Activated CD4-positive, alpha-beta T cell treated with anti-CD3 and anti-CD28 coated beads, Interleukin-2, Interleukin-6, amounts not matched to agents 100 ng/mL and 50 ng/mL, durations not matched to agents 16 hours and 8 hours (primary cell): Measurements from ENCODE around the gene SLC6A6.
"Not testable (repeated sequence)": the region's sequence is repeated elsewhere in the genome, so short reads cannot be mapped to it uniquely, and the experiment has no call there.

Experiments used
- DNase-seq: peaks from one replicate; pipeline ENCODE4 v3.0.0-alpha.2; 2020

SLC6A6 gene

GRCh38 chr3:14403619-14404155 is 1.3 kb downstream of the SLC6A6 start:
- DNase-seq = no peak

GRCh38 chr3:14404186-14404585 is 1.8 kb downstream of the SLC6A6 start:
- no peak for DNase-seq

GRCh38 chr3:14404631-14405359 is 2.4 kb downstream of the SLC6A6 start:
- DNase-seq = no peak

GRCh38 chr3:14405360-14406238 is 3.2 kb downstream of the SLC6A6 start:
- DNase-seq = no peak

- no peak for DNase-seq
These were observed 3.9 kb downstream of the SLC6A6 start for GRCh38 chr3:14406336-14406735.

GRCh38 chr3:14406766-14407165 is 4.4 kb downstream of the SLC6A6 start:
- no peak for DNase-seq

GRCh38 chr3:14407203-14407602 is 4.8 kb downstream of the SLC6A6 start:
- DNase-seq = no peak

- not testable (repeated sequence) for DNase-seq
These were observed 7.3 kb downstream of the SLC6A6 start for GRCh38 chr3:14409779-14410063.

- no peak for DNase-seq
These were observed 7.7 kb downstream of the SLC6A6 start for GRCh38 chr3:14410106-14410502.

- DNase-seq = peak; percentile 79
These were observed 8.2 kb downstream of the SLC6A6 start for GRCh38 chr3:14410503-14411165.

GRCh38 chr3:14411166-14411526 is 8.7 kb downstream of the SLC6A6 start:
- DNase-seq = no peak

GRCh38 chr3:14411988-14412387 is 9.6 kb downstream of the SLC6A6 start:
- DNase-seq = no peak

- no peak for DNase-seq
These were observed 10.5 kb downstream of the SLC6A6 start for GRCh38 chr3:14412831-14413380.

- no peak for DNase-seq
These were observed 11.1 kb downstream of the SLC6A6 start for GRCh38 chr3:14413381-14414071.

- DNase-seq = no peak
These were observed 12.5 kb downstream of the SLC6A6 start for GRCh38 chr3:14414846-14415464.

- DNase-seq = no peak
These were observed 13.1 kb downstream of the SLC6A6 start for GRCh38 chr3:14415501-14415900.

- DNase-seq = no peak
These were observed 14.0 kb downstream of the SLC6A6 start for GRCh38 chr3:14416453-14416852.

- no peak for DNase-seq
These were observed 16.2 kb downstream of the SLC6A6 start for GRCh38 chr3:14418296-14419250.

GRCh38 chr3:14422016-14422963 is 19.9 kb downstream of the SLC6A6 start:
- no peak for DNase-seq
